Panc1 (cell line): Measurements from ENCODE around the gene ZNF222. TPM values are rescaled to one million over a fixed set of nuclear protein-coding genes. Genes with fewer than 3 reads are reported as not detected.

Experiments
- ATAC-seq: fragments of 200-7000 bp; cut with Tn5 transposase; 2 replicates; pipeline ENCODE4 v1.9.1; 2020; ENCODE audit warnings: mild to moderate bottlenecking, moderate library complexity
- Bru-seq: library from RNA; stranded (reverse); fragments of 400-500 nt; gene quantifications from one replicate; lab custom pipeline; 2021; lab: Mats Ljungman, UMichigan
- BruChase-seq, 2 experiments: library from RNA; stranded (reverse); fragments of 400-500 nt; gene quantifications; one replicate each; lab custom pipeline; 2021; lab: Mats Ljungman, UMichigan
- BruUV-seq: library from RNA; stranded (reverse); fragments of 400-500 nt; replicated peaks from 2 replicates; lab custom pipeline; 2021; lab: Mats Ljungman, UMichigan
- CTCF ChIA-PET: fragments of 300-600 bp; sonication (Branson Sonifier 250); formaldehyde crosslinking; loops from one replicate; lab custom pipeline; 2022; ENCODE audit warnings: antibody characterized with exemption; lab: Charles Lee
- POLR2A ChIA-PET: fragments of 300-600 bp; sonication (Branson Sonifier 250); formaldehyde crosslinking; loops from one replicate; lab custom pipeline; 2022; ENCODE audit warnings: antibody characterized with exemption; lab: Charles Lee
- DNase-seq: peaks from one replicate; pipeline ENCODE4 v3.0.0-alpha.2; 2010; ENCODE audit warnings: low read depth, low spot score
- H3K27ac ChIP-seq: 2 replicates; pipeline ENCODE4 v1.5.1; 2011; ENCODE audit warnings: mild to moderate bottlenecking, low read length, inconsistent platforms
- H3K27me3 ChIP-seq: fragments of 200-500 bp; sonication (Bioruptor generic); 2 replicates; pipeline ENCODE4 v1.6.0; 2014; ENCODE audit warnings: low read length, inconsistent platforms; ENCODE audit not compliant: control insufficient read depth, insufficient read depth
- H3K36me3 ChIP-seq: fragments of 200-500 bp; sonication (Bioruptor generic); 2 replicates; pipeline ENCODE4 v1.5.1; 2014; ENCODE audit warnings: inconsistent platforms, mild to moderate bottlenecking, low read length, moderate library complexity; ENCODE audit not compliant: control insufficient read depth, insufficient read depth
- H3K4me1 ChIP-seq: 2 replicates; pipeline ENCODE4 v1.5.1; 2011; ENCODE audit warnings: inconsistent platforms, mild to moderate bottlenecking, low read length, moderate library complexity; ENCODE audit not compliant: control insufficient read depth, insufficient read depth
- H3K4me3 ChIP-seq, 2 experiments: 2 replicates each; pipeline ENCODE4 v1.5.1; 2011 to 2012; ENCODE audit warnings: low read depth in 2 of 2, low read length in 2 of 2, mild to moderate bottlenecking in 2 of 2, inconsistent platforms in 1 of 2, moderate library complexity in 1 of 2
- H3K9me3 ChIP-seq: fragments of 200-500 bp; sonication (Bioruptor generic); 2 replicates; pipeline ENCODE4 v1.5.1; 2014; ENCODE audit warnings: low read depth, mild to moderate bottlenecking, inconsistent platforms, low read length, moderate library complexity; ENCODE audit not compliant: control insufficient read depth, insufficient read depth
- POLR2AphosphoS5 ChIP-seq: IDR thresholded peaks from 2 replicates; pipeline ENCODE4 v1.6.1; 2012; ENCODE audit warnings: mild to moderate bottlenecking, low read depth, low read length, moderate library complexity
- SIN3A ChIP-seq: IDR thresholded peaks from 2 replicates; pipeline ENCODE4 v1.6.1; 2012; ENCODE audit warnings: low read depth, mild to moderate bottlenecking, low read length, moderate library complexity, borderline replicate concordance; ENCODE audit not compliant: insufficient read depth
- TCF7L2 ChIP-seq: IDR thresholded peaks from 2 replicates; pipeline ENCODE4 v1.6.1; 2011; ENCODE audit warnings: mild to moderate bottlenecking, low read depth, low read length, inconsistent platforms
- in situ Hi-C: cut with HindIII; loops from 2 replicates; pipeline ENCODE4 v1.10.0; 2016; ENCODE audit warnings: low sequenced_read_pairs, low pct_unique_long_range_greater_than_20kb
- intact Hi-C: fragments of 100-400 bp; cut with micrococcal nuclease; formaldehyde crosslinking; loops from one replicate; pipeline ENCODE4 v1.10.0; 2022; ENCODE audit not compliant: unreplicated experiment
- long read RNA-seq: library from polyadenylated mRNA; unstranded; transcript quantifications from one replicate; pipeline ENCODE4 v2.0.0, GENCODE V29; 2021; ENCODE audit not compliant: unreplicated experiment
- polyA plus RNA-seq: library from polyadenylated mRNA; unstranded; fragments of >200 nt; gene quantifications from one replicate; pipeline ENCODE4 v1.2.1, GENCODE V29; 2012; ENCODE audit warnings: missing spikeins; ENCODE audit not compliant: insufficient read length
- total RNA-seq: library from RNA; stranded (reverse); gene quantifications from one replicate; pipeline ENCODE4 v1.2.1, GENCODE V29; 2021; ENCODE audit not compliant: unreplicated experiment
- TF ChIP-seq, protein P1 (sequence below): fragments of 450-650 bp; IDR thresholded peaks from 2 replicates; pipeline ENCODE4 v1.5.1; 2017; ENCODE audit warnings: mild to moderate bottlenecking
- TF ChIP-seq, protein P2 (sequence below), 2 experiments: IDR thresholded peaks; 2 replicates each; pipeline ENCODE4 v1.6.1; 2011 to 2012; ENCODE audit warnings: low read depth in 2 of 2, control low read depth in 1 of 2, low read length in 1 of 2, mild to moderate bottlenecking in 1 of 2, moderate library complexity in 1 of 2; ENCODE audit not compliant: insufficient read depth in 1 of 2

Gene ZNF222
- total RNA-seq (3.1 TPM), Bru-seq, nascent RNA (percentile 50 among the genes with signal in this experiment), BruChase-seq, experiment 1, labeled RNA remaining after a 2-hour chase (percentile 67 among the genes with signal in this experiment), BruChase-seq, experiment 2, labeled RNA remaining after a 6-hour chase (percentile 54 among the genes with signal in this experiment)
- 2.0 TPM for polyA plus RNA-seq
- long read RNA-seq: 0 reads

DNA sequence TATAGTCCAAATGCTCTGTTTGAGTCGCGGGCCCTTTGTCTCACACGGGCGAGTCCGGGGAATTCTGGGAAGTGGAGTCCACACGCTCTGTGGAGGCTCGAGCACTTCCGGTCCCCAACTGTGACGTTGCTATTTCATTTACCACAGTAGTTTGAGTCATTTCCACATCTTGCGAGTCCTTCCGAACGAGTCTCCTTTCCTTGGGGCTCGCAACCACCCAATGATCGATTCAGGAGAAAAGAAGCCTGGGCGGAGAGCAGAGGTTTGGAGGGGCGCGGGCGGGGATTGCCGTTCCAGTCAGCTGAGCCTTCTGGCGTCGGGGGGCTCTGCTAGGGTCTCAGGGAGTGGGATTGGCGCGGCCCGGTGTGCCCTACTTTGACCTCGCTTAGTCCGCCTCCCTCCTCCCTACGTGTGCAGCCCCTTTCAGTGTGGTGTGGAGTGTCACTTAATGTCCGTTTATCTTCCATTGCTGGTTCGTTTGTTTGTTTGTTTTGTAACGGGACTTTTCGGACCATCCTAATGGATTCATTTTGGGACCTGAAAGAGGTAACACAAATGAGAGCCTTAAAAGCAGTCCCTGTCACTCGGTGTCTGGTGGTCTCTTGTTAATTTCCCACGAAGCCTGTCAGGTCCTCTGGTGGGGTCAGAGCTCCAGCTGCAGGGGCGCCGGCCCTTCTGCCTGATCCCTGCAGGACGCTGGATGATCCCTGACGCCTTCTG lies at the start of gene ZNF222:
TSS of gene ZNF222 (plus strand) at position 163 of the 720 bp plus-strand sequence. CDS start at position 221, 58 bp downstream.
- POLR2A ChIA-PET: no interaction called here
- ATAC-seq (peak; percentile 100), DNase-seq (peak; percentile 43)
- BruUV-seq: TSS peak; percentile 93
- peak within 1 kb of the TSS; percentile 93 to 95 for H3K4me3 ChIP-seq
- no peaks in the 10 kb centered on the region for H3K4me1 ChIP-seq
- H3K27ac ChIP-seq: peak within 1 kb of the TSS; percentile 83
- no peak for TF ChIP-seq SIN3A
- TF ChIP-seq POLR2AphosphoS5: no peak
- TF ChIP-seq, protein P1, sequence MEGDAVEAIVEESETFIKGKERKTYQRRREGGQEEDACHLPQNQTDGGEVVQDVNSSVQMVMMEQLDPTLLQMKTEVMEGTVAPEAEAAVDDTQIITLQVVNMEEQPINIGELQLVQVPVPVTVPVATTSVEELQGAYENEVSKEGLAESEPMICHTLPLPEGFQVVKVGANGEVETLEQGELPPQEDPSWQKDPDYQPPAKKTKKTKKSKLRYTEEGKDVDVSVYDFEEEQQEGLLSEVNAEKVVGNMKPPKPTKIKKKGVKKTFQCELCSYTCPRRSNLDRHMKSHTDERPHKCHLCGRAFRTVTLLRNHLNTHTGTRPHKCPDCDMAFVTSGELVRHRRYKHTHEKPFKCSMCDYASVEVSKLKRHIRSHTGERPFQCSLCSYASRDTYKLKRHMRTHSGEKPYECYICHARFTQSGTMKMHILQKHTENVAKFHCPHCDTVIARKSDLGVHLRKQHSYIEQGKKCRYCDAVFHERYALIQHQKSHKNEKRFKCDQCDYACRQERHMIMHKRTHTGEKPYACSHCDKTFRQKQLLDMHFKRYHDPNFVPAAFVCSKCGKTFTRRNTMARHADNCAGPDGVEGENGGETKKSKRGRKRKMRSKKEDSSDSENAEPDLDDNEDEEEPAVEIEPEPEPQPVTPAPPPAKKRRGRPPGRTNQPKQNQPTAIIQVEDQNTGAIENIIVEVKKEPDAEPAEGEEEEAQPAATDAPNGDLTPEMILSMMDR: no peak
- TF ChIP-seq TCF7L2: no peak
- TF ChIP-seq, protein P2, sequence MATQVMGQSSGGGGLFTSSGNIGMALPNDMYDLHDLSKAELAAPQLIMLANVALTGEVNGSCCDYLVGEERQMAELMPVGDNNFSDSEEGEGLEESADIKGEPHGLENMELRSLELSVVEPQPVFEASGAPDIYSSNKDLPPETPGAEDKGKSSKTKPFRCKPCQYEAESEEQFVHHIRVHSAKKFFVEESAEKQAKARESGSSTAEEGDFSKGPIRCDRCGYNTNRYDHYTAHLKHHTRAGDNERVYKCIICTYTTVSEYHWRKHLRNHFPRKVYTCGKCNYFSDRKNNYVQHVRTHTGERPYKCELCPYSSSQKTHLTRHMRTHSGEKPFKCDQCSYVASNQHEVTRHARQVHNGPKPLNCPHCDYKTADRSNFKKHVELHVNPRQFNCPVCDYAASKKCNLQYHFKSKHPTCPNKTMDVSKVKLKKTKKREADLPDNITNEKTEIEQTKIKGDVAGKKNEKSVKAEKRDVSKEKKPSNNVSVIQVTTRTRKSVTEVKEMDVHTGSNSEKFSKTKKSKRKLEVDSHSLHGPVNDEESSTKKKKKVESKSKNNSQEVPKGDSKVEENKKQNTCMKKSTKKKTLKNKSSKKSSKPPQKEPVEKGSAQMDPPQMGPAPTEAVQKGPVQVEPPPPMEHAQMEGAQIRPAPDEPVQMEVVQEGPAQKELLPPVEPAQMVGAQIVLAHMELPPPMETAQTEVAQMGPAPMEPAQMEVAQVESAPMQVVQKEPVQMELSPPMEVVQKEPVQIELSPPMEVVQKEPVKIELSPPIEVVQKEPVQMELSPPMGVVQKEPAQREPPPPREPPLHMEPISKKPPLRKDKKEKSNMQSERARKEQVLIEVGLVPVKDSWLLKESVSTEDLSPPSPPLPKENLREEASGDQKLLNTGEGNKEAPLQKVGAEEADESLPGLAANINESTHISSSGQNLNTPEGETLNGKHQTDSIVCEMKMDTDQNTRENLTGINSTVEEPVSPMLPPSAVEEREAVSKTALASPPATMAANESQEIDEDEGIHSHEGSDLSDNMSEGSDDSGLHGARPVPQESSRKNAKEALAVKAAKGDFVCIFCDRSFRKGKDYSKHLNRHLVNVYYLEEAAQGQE (IDR thresholded peaks at IDR 0.05; ENCODE audit: insufficient read depth in 1 of 2, low read depth in 2 of 2, low read length in 1 of 2): no peak
- no peaks in the 10 kb centered on the region for H3K27me3 ChIP-seq
- in situ Hi-C loops: no loop called here
- H3K36me3 ChIP-seq: no peaks in the 10 kb centered on the region; the same call in 1 of the 2 replicates
- peaks cover 19% of the 10 kb centered on the region; the same call in 1 of the 2 replicates for H3K9me3 ChIP-seq
- CTCF ChIA-PET: no interaction called here
- intact Hi-C loops: no loop called here

DNA sequence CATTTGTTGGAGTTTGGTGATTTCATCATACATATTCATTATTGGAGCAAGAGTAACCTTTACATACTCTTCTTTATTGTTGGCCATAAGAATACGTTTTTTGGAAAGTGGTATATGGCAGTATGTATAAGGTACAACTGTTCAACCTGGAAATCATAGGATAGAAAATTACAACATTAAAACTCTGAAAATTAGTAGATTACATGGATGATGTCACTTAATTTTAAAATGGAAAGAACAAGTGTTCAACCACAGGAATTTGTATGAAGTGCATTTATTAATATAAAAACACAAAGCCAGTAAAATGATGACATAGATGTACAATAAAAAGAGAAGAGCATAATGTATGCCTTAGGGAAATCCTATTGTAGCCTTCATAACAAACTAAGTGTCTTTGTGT lies 48.4 kb upstream of the ZNF222 start:
- Histone ChIP-seq H3K27ac (no peak overlapping the region), H3K36me3 (no peaks in the 10 kb centered on the region), H3K27me3 (no peaks in the 10 kb centered on the region), H3K4me1 (no peaks in the 10 kb centered on the region), H3K4me3 (no peak overlapping the region), H3K9me3 (peaks cover 23% of the 10 kb centered on the region)
- ATAC-seq: no peak
- intact Hi-C loops: no loop called here
- ChIA-PET CTCF (no interaction called here), POLR2A (no interaction called here)
- in situ Hi-C loops: no loop called here
- BruUV-seq: no TSS peak
- TF ChIP-seq, protein P1: no peak
- no peak for TF ChIP-seq POLR2AphosphoS5
- TF ChIP-seq SIN3A: no peak
- TF ChIP-seq TCF7L2: no peak
- TF ChIP-seq, protein P2 (IDR thresholded peaks at IDR 0.05; ENCODE audit: insufficient read depth in 1 of 2, low read depth in 2 of 2, low read length in 1 of 2): no peak
- no peak for DNase-seq
